Left lung (tissue), 10 donors: ENCODE results near the gene GRAP. TPM values are rescaled to one million over a fixed set of nuclear protein-coding genes. Genes with fewer than 3 reads are reported as not detected.
A peak's percentile ranks its signal among the peaks of the same experiment; 100 is the strongest.

Source experiments
- ATAC-seq: fragments of 200-7000 bp; cut with Tn5 transposase; one replicate; pipeline ENCODE4 v1.9.1; 2020; ENCODE audit warnings: moderate library complexity
- DNase-seq, 4 donors: peaks; one replicate each; pipeline ENCODE4 v3.0.0-alpha.2; 2013 to 2020
- H3K27ac ChIP-seq, 2 donors: fragments of 200-600 bp; sonication (generic) in 1 of 2; one replicate each; pipeline versions ENCODE4 v1.5.0 to v1.8.0; 2020 to 2021
- H3K27me3 ChIP-seq, 2 donors: fragments of 200-600 bp; sonication (generic) in 1 of 2; one replicate each; pipeline versions ENCODE4 v1.5.0 to v1.8.0; 2020 to 2021
- H3K36me3 ChIP-seq, 2 donors: fragments of 200-600 bp; sonication (generic) in 1 of 2; one replicate each; pipeline versions ENCODE4 v1.5.0 to v1.8.0; 2020 to 2021
- H3K4me1 ChIP-seq, 2 donors: fragments of 200-600 bp; one replicate each; pipeline ENCODE4 v1.8.0; 2021
- H3K4me3 ChIP-seq, 2 donors: fragments of 200-600 bp; sonication (generic) in 1 of 2; one replicate each; pipeline versions ENCODE4 v1.5.0 to v1.8.0; 2020 to 2021; ENCODE audit warnings: mild to moderate bottlenecking in 1 of 2
- H3K9me3 ChIP-seq, 2 donors: fragments of 200-600 bp; sonication (generic) in 1 of 2; one replicate each; pipeline versions ENCODE4 v1.5.0 to v1.8.0; 2020 to 2021
- intact Hi-C, 2 donors: fragments of 100-400 bp; cut with DNase I; formaldehyde crosslinking; loops; one replicate each; pipeline versions ENCODE4 v1.11.2 to v1.14.2; 2022
- polyA plus RNA-seq, 6 donors: library from polyadenylated mRNA; unstranded; fragments of 120-200 nt; gene quantifications; one replicate each; pipeline ENCODE4 v1.2.1, GENCODE V29; 2013; ENCODE audit not compliant: insufficient read length in 6 of 6
- total RNA-seq, 2 donors: library from RNA; stranded (reverse); fragmentation: NEBNext Ultra II Directional; extraction: Animal tissue kit (Norgen Biotek cat#: 25700); gene quantifications; one replicate each; pipeline ENCODE4 v1.2.1, GENCODE V29; 2021
- TF ChIP-seq, protein P1 (sequence below), 2 donors: fragments of 200-600 bp; sonication (generic) in 1 of 2; IDR thresholded peaks; one replicate each; pipeline versions ENCODE4 v1.5.0 to v1.8.0; 2021; ENCODE audit warnings: antibody characterized with exemption in 2 of 2
- donor health status: DM: no; HTN: yes; CAD: no.
- donor health status: DM: no; HTN: no; CAD: no.

The GRAP gene
- total and polyA plus RNA-seq, 8 donors, result 5.4 to 15.7 (median 12.6) TPM

DNA sequence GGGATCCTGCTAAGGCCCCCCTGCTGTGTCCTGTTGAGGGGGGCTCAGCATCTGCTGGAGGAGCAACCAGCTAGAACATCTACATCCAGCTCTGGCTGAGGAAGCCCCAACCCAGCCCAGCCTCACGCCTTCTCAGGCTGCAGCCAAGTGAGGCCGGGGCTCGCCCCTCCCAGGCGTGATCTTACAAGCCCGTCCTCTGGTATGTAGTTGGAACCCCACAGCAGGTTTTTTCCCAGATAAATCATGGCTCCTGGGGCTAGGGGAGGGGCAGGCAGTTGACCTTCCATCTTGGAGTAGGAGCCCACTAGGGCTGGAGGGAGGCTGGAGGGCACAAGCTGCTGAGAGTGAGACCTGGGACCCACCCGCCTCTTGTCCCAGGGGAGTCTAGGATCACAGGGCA, 46.8 kb downstream of the GRAP start:
- peaks cover 0 to 24% of the 10 kb centered on the region in 2 donors for H3K27me3 ChIP-seq
- DNase-seq, result peak in 1 of 4 donors; percentile 67
- TF ChIP-seq, protein P1, sequence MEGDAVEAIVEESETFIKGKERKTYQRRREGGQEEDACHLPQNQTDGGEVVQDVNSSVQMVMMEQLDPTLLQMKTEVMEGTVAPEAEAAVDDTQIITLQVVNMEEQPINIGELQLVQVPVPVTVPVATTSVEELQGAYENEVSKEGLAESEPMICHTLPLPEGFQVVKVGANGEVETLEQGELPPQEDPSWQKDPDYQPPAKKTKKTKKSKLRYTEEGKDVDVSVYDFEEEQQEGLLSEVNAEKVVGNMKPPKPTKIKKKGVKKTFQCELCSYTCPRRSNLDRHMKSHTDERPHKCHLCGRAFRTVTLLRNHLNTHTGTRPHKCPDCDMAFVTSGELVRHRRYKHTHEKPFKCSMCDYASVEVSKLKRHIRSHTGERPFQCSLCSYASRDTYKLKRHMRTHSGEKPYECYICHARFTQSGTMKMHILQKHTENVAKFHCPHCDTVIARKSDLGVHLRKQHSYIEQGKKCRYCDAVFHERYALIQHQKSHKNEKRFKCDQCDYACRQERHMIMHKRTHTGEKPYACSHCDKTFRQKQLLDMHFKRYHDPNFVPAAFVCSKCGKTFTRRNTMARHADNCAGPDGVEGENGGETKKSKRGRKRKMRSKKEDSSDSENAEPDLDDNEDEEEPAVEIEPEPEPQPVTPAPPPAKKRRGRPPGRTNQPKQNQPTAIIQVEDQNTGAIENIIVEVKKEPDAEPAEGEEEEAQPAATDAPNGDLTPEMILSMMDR (IDR thresholded peaks at IDR 0.05), result no peak
- peaks cover 3 to 28% of the 10 kb centered on the region in 2 donors for H3K4me1 ChIP-seq
- H3K27ac ChIP-seq, result no peak overlapping the region
- H3K4me3 ChIP-seq, result no peak overlapping the region
- peaks cover 0 to 14% of the 10 kb centered on the region in 2 donors for H3K9me3 ChIP-seq
- H3K36me3 ChIP-seq, result peaks cover 0 to 20% of the 10 kb centered on the region in 2 donors
- no peak for ATAC-seq
- intact Hi-C loops, result no loop called here

DNA sequence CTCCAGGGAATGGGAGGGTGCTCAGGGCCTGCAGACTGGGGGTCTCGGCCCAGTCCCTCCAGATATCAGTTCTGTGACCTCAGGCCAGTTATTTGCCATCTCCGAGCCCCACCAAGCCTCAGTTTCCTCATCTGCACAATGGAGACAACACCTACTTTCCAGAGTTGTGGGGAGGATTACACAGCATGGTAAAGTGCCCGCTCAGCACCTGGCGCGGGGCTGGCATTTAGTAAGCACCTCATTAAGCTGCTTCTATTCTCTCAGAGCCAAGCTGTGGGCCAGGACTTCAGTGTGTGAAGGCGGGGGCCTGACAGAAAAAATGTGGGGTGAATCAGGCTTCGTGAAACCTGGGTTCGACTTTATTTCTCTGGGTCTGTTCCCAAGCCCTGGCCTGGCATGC, 47.4 kb downstream of the GRAP start:
- Histone ChIP-seq H3K36me3 (peaks cover 0 to 20% of the 10 kb centered on the region in 2 donors), H3K4me1 (peaks cover 3 to 24% of the 10 kb centered on the region in 2 donors), H3K27me3 (peaks cover 0 to 20% of the 10 kb centered on the region in 2 donors), H3K9me3 (peaks cover 0 to 14% of the 10 kb centered on the region in 2 donors), H3K27ac (no peak overlapping the region), H3K4me3 (no peak overlapping the region)
- intact Hi-C loops, result no loop called here
- DNase-seq (no peak), ATAC-seq (no peak)
- TF ChIP-seq, protein P1 (IDR thresholded peaks at IDR 0.05), result no peak

DNA sequence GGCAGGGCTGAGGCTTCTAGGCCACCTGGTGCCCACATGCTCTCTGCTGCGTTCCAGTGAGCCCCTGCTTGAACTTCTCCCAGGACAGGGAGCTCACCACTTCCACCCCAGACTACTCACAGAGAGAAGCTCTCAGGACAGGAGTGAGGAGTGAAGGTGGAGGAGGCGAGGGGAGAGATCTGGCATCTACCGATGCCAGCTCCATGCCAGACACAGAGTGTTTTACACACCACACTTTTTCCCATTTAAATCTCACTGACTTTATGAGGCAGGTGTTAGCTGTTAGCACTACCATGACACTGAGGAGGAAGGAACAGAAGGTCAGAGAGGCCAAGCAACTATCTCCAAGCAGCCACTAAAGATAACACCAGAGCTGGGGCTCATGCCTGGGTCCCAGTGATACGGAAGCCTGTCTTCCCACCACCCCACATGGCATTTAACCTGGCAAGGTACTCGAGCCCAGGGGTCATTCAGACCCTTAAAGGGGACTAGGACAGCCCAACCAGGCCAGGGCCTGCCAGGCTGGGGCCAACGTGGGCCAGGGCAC, 49.0 kb downstream of the GRAP start:
- H3K4me1 ChIP-seq, result peaks cover 0 to 15% of the 10 kb centered on the region in 2 donors
- H3K4me3 ChIP-seq, result no peak overlapping the region
- intact Hi-C loops, result no loop called here
- H3K9me3 ChIP-seq, result peaks cover 0 to 14% of the 10 kb centered on the region in 2 donors
- H3K36me3 ChIP-seq, result peaks cover 0 to 20% of the 10 kb centered on the region in 2 donors
- H3K27me3 ChIP-seq, result peaks cover 0 to 4% of the 10 kb centered on the region in 2 donors
- H3K27ac ChIP-seq, result no peak overlapping the region
- DNase-seq (peak in 1 of 4 donors; percentile 47), ATAC-seq (no peak)
- TF ChIP-seq, protein P1 (IDR thresholded peaks at IDR 0.05), result no peak

DNA sequence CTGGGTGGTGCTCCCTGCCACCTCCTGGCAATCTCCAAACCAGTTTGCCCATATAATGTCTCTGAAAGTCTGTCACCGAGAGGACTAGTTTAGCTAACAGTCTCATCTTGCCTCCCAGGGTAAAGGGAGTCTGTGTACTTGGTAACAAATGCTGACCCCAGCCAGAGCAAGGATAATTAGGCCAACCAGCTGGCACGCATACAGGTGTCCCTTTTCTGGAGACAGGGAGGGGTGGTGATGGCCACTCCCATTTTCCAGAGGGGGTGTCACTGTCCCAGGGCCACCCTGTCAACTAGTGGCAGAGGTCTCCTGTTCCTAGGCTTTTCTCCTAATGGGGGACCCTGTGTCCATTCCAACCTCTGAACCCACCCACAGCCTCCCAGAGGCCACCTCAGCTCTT, 50.3 kb downstream of the GRAP start:
- ATAC-seq (no peak), DNase-seq (no peak)
- no peaks in the 10 kb centered on the region for H3K27me3 ChIP-seq
- TF ChIP-seq, protein P1 (IDR thresholded peaks at IDR 0.05), result no peak
- intact Hi-C loops, result no loop called here
- H3K27ac ChIP-seq, result no peak overlapping the region
- peaks cover 0 to 12% of the 10 kb centered on the region in 2 donors for H3K4me1 ChIP-seq
- peaks cover 0 to 22% of the 10 kb centered on the region in 2 donors for H3K36me3 ChIP-seq
- H3K9me3 ChIP-seq, result peaks cover 0 to 14% of the 10 kb centered on the region in 2 donors
- H3K4me3 ChIP-seq, result no peak overlapping the region

DNA sequence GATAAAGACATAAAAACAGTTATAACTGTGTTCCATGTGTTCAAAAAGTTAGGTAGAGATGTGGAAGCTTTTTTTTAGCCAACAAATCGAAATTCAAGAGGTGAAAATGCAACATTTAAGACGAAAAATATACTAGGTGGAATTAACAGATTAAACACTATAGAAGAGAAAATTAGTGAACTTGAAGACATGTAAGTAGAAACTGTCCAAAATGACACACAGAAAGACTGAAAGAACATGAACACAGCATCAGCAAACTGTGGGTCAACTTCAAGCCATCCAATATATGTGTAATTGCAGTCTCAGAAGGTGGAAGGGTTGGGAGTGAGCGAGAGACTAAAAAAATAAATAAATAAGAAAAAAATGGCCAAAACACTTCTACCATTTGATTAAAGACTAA, 51.5 kb downstream of the GRAP start:
- no peaks in the 10 kb centered on the region for H3K27me3 ChIP-seq
- no peak for DNase-seq
- H3K36me3 ChIP-seq, result peaks cover 0 to 19% of the 10 kb centered on the region in 2 donors
- H3K4me1 ChIP-seq, result peaks cover 0 to 12% of the 10 kb centered on the region in 2 donors
- TF ChIP-seq, protein P1 (IDR thresholded peaks at IDR 0.05), result no peak
- intact Hi-C loops, result no loop called here
- H3K9me3 ChIP-seq, result peaks cover 0 to 14% of the 10 kb centered on the region in 2 donors
- no peak for ATAC-seq
- H3K27ac ChIP-seq, result no peak overlapping the region
- H3K4me3 ChIP-seq, result no peak overlapping the region
